Thyroid gland (tissue), 4 donors: ENCODE results near the gene KRT77. TPM values are rescaled to one million over a fixed set of nuclear protein-coding genes. Genes with fewer than 3 reads are reported as not detected.
"Not testable (repeated sequence)": the region's sequence is repeated elsewhere in the genome, so short reads cannot be mapped to it uniquely, and the experiment has no call there.

ENCODE experiments used
- DNase-seq, 2 donors: peaks; one replicate each; pipeline ENCODE4 v3.0.0-alpha.2; 2019
- H3K27ac ChIP-seq, 3 donors: fragments of 200-600 bp; sonication (generic); 1 replicate in 2 of 3; 2 replicates in 1 of 3; pipeline ENCODE4 v1.5.1; 2016 to 2019; ENCODE audit warnings: mild to moderate bottlenecking in 1 of 3, moderate library complexity in 1 of 3
- H3K27me3 ChIP-seq: fragments of 200-600 bp; sonication (generic); one replicate; pipeline ENCODE4 v1.5.1; 2019
- H3K36me3 ChIP-seq, 2 donors: fragments of 200-600 bp; sonication (generic); one replicate each; pipeline ENCODE4 v1.5.1; 2016 to 2019
- H3K4me1 ChIP-seq, 2 donors: fragments of 200-600 bp; sonication (generic); one replicate each; pipeline ENCODE4 v1.5.1; 2017 to 2019
- H3K4me3 ChIP-seq, 3 donors: fragments of 200-600 bp; sonication (generic); replicated peaks in 1 of 3; 1 replicate in 2 of 3; 2 replicates in 1 of 3; pipeline ENCODE4 v1.5.1; 2016; ENCODE audit warnings: mild to moderate bottlenecking in 1 of 3
- H3K9me3 ChIP-seq: fragments of 200-600 bp; sonication (generic); one replicate; pipeline ENCODE4 v1.5.1; 2017
- POLR2A ChIP-seq, 2 donors: fragments of 450-650 bp; IDR thresholded peaks; one replicate each; pipeline ENCODE4 v1.6.1; 2017; ENCODE audit warnings: antibody characterized with exemption in 2 of 2, mild to moderate bottlenecking in 2 of 2, moderate library complexity in 1 of 2
- WGBS, 2 donors: methylation state at CpG; one replicate each; pipeline ENCODE4 v1.1.5; 2017; 5-methylcytosine and 5-hydroxymethylcytosine counted together
- intact Hi-C: fragments of 100-400 bp; cut with DNase I; formaldehyde crosslinking; loops from one replicate; pipeline ENCODE4 v1.15.1; 2023
- total RNA-seq, 4 donors: library from RNA; depleted of rRNA; stranded (reverse); fragments of >200 nt; gene quantifications; one replicate each; pipeline ENCODE4 v1.2.3, GENCODE V29; 2016
- TF ChIP-seq, protein P1 (sequence below), 6 experiments: fragments of 200-600 bp in 3 of 6; fragments of 450-650 bp in 3 of 6; sonication (generic) in 3 of 6; IDR thresholded peaks; one replicate each; pipeline ENCODE4 v1.5.1; 2016 to 2019; ENCODE audit warnings: antibody characterized with exemption in 6 of 6, mild to moderate bottlenecking in 2 of 6, inconsistent platforms in 1 of 6, moderate library complexity in 1 of 6

KRT77 gene
- not detected for total RNA-seq

DNA sequence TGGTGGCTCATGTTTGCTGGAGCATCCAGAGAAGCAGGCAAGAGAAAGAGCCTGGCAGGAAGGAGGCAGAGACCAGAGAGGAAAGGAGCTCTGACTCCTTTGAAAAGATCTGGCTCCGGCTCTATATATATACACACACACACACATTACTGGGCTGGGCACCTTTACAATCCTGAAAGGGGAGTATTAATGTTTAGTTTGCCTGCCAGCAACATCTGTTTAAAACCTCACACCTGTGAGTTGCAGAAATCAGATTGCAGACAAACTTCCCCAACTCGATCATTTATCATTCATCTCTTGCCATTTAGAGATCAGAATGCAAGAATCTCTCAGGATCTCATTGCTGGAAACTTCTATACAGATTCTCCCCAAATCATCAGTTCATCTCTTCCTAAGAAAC is at the start of gene KRT77:
Gene KRT77, minus strand, starts transcription at position 101 of the 400 bp plus-strand sequence. Its CDS starts 90 bp downstream, at position 11.
- Histone ChIP-seq H3K9me3 (no peaks in the 10 kb centered on the region), H3K4me1 (no peaks in the 10 kb centered on the region), H3K27ac (no peak within 1 kb of the TSS), H3K27me3 (no peaks in the 10 kb centered on the region), H3K36me3 (no peaks in the 10 kb centered on the region), H3K4me3 (no peak within 1 kb of the TSS)
- intact Hi-C loops = no loop called here
- WGBS, 2 donors = 89 to 91% methylated on average over 2 of the region's 2 CpGs
- TF ChIP-seq, protein P1, sequence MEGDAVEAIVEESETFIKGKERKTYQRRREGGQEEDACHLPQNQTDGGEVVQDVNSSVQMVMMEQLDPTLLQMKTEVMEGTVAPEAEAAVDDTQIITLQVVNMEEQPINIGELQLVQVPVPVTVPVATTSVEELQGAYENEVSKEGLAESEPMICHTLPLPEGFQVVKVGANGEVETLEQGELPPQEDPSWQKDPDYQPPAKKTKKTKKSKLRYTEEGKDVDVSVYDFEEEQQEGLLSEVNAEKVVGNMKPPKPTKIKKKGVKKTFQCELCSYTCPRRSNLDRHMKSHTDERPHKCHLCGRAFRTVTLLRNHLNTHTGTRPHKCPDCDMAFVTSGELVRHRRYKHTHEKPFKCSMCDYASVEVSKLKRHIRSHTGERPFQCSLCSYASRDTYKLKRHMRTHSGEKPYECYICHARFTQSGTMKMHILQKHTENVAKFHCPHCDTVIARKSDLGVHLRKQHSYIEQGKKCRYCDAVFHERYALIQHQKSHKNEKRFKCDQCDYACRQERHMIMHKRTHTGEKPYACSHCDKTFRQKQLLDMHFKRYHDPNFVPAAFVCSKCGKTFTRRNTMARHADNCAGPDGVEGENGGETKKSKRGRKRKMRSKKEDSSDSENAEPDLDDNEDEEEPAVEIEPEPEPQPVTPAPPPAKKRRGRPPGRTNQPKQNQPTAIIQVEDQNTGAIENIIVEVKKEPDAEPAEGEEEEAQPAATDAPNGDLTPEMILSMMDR (IDR thresholded peaks at IDR 0.05) = no peak
- TF ChIP-seq POLR2A (IDR thresholded peaks at IDR 0.05) = no peak
- no peak for DNase-seq

- H3K4me3 ChIP-seq = no peak overlapping the region
- DNase-seq = no peak
- no peaks in the 10 kb centered on the region for H3K27me3 ChIP-seq
- WGBS, 2 donors = 76 to 79% methylated on average over 2 of the region's 2 CpGs
- no peaks in the 10 kb centered on the region for H3K9me3 ChIP-seq
- TF ChIP-seq, protein P1 (IDR thresholded peaks at IDR 0.05) = no peak
- TF ChIP-seq POLR2A (IDR thresholded peaks at IDR 0.05) = no peak
- no peaks in the 10 kb centered on the region for H3K36me3 ChIP-seq
- intact Hi-C loops = no loop called here
- H3K4me1 ChIP-seq = no peaks in the 10 kb centered on the region
- H3K27ac ChIP-seq = no peak overlapping the region
These were observed 49.2 kb upstream of the KRT77 start for GRCh38 chr12:52752516-52752915.

- Histone ChIP-seq H3K27ac (no peak overlapping the region), H3K9me3 (no peaks in the 10 kb centered on the region), H3K4me1 (no peaks in the 10 kb centered on the region), H3K4me3 (no peak overlapping the region), H3K27me3 (no peaks in the 10 kb centered on the region), H3K36me3 (no peaks in the 10 kb centered on the region)
- intact Hi-C loops = no loop called here
- DNase-seq = no peak
- TF ChIP-seq, protein P1 (IDR thresholded peaks at IDR 0.05) = no peak
- no peak for TF ChIP-seq POLR2A (IDR thresholded peaks at IDR 0.05)
These were observed 48.5 kb upstream of the KRT77 start for GRCh38 chr12:52751795-52752194.

DNA sequence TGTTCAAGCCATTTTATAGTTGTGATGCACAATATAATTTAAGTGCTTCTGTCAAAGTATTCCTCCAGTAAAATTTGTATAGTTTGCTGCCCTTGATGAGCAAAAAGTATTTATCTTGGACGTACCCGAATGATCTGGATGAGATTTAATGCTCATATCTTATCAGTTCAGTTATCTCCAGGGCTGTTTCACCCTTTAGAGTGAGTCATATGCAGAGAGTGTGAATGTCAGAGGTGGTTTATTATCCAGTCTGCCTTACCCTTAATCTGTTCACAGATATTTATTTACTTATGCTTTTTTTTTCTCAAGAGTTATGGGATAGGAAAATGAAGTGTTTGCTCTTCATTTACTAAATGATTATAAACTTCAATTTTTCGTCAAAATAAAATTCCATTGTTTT is 47.2 kb upstream of the KRT77 start:
- intact Hi-C loops, H3K9me3 ChIP-seq, H3K27ac ChIP-seq, H3K27me3 ChIP-seq, DNase-seq, H3K4me3 ChIP-seq, H3K36me3 ChIP-seq, H3K4me1 ChIP-seq: not testable (repeated sequence)
- WGBS, 2 donors = 72 to 74% methylated on average over 3 of the region's 3 CpGs

DNA sequence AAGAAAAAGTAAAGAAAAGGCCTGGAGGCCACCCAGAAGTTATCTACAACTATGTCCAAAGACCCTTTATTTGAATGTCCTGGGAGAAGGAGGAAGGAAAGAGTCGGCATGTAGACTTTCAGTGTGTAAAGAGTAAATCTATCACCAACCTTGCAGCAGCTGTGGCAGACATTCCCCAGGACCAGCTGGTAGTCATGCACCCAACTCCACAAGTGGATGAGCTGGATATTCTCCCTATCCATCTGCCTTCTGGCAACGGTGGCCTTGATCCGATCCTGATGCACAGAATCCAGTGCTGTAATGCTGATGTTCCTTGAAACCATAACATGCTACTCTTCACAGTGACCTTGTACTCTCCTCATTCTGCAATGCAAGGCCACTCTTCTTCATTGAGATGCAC is 46.5 kb upstream of the KRT77 start:
- 86% methylated on average over 3 of the region's 3 CpGs for WGBS, 2 donors
- Histone ChIP-seq H3K27ac (no peak overlapping the region), H3K4me3 (no peak overlapping the region), H3K4me1 (no peaks in the 10 kb centered on the region), H3K9me3 (no peaks in the 10 kb centered on the region), H3K27me3 (no peaks in the 10 kb centered on the region), H3K36me3 (no peaks in the 10 kb centered on the region)
- no peak for DNase-seq
- no peak for TF ChIP-seq POLR2A (IDR thresholded peaks at IDR 0.05)
- TF ChIP-seq, protein P1 (IDR thresholded peaks at IDR 0.05) = no peak
- intact Hi-C loops = no loop called here

DNA sequence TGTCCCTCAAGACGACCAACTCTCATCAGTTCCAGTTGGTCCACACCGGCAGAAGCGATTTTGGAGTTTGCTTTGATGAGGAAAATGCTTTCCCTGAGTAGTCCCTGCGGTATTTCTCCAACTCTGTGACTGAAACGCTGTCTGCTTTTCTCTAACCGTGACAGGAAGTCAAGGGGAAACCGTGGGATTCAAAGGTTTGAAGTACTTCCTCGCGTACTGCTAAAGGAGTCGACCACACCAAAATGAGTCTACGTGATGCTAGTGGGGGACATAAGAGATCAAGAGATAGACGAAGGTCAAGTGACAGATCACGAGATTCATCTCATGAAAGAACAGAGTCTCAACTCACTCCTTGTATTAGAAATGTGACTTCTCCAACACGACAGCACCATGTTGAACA is 45.3 kb upstream of the KRT77 start:
- WGBS, 2 donors = 70 to 71% methylated on average over 14 of the region's 14 CpGs
- intact Hi-C loops = no loop called here
- Histone ChIP-seq H3K4me3 (no peak overlapping the region), H3K9me3 (no peaks in the 10 kb centered on the region), H3K27ac (no peak overlapping the region), H3K4me1 (no peaks in the 10 kb centered on the region), H3K36me3 (no peaks in the 10 kb centered on the region), H3K27me3 (no peaks in the 10 kb centered on the region)
- no peak for DNase-seq
- TF ChIP-seq, protein P1 (IDR thresholded peaks at IDR 0.05) = no peak
- TF ChIP-seq POLR2A (IDR thresholded peaks at IDR 0.05) = no peak
